ENCODE measurements around the gene AFF2.

GRCh38 chrX:148555101-148555500 lies 54.7 kb downstream of the AFF2 start:
- TF ChIP-seq CTCF (IDR thresholded peaks at IDR 0.05 in 4 of 5, conservative IDR thresholded peaks at IDR 0.05 in 1 of 5) (no peak), POLR2A (IDR thresholded peaks at IDR 0.05) (no peak)
